ENCODE measurements around the gene IL12RB2. TPM values are rescaled to one million over a fixed set of nuclear protein-coding genes. Genes with fewer than 3 reads are reported as not detected.

IL12RB2 gene
- polyA plus RNA-seq, 1 experiment, result not detected

DNA sequence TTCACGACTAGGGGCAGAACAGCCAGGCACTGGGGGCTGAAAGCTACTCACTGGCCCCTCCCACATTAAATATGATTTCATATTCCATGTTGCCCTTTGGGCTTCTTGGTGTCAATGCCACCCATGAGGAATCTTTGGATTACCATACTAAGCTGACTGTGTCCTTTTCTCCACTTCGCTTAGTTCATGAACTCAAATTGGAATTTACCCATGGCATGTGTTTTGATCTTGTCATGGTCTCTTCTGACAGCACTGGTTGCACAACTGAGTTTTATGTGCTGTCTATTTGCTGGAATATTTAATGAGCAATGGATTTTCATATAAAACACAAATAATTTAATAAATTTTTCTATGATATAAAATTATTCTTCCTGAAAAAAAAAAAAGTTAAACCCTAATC, 63.4 kb downstream of the IL12RB2 start:
- CTCF ChIA-PET, result no interaction called here
- H3K36me3 ChIP-seq (ENCODE audit: control insufficient read depth, insufficient read depth, low read length), result no peaks in the 10 kb centered on the region
- H3K4me3 ChIP-seq (ENCODE audit: low read depth, low read length), result no peak overlapping the region
- DNase-seq (ENCODE audit: low read depth), result no peak
- H3K27me3 ChIP-seq (ENCODE audit: control insufficient read depth, insufficient read depth, low read length), result no peaks in the 10 kb centered on the region
- POLR2A ChIA-PET, result no interaction called here
- TF ChIP-seq, protein P1, sequence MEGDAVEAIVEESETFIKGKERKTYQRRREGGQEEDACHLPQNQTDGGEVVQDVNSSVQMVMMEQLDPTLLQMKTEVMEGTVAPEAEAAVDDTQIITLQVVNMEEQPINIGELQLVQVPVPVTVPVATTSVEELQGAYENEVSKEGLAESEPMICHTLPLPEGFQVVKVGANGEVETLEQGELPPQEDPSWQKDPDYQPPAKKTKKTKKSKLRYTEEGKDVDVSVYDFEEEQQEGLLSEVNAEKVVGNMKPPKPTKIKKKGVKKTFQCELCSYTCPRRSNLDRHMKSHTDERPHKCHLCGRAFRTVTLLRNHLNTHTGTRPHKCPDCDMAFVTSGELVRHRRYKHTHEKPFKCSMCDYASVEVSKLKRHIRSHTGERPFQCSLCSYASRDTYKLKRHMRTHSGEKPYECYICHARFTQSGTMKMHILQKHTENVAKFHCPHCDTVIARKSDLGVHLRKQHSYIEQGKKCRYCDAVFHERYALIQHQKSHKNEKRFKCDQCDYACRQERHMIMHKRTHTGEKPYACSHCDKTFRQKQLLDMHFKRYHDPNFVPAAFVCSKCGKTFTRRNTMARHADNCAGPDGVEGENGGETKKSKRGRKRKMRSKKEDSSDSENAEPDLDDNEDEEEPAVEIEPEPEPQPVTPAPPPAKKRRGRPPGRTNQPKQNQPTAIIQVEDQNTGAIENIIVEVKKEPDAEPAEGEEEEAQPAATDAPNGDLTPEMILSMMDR (IDR thresholded peaks at IDR 0.05; ENCODE audit: insufficient read depth, low read depth, low read length), result no peak

DNA sequence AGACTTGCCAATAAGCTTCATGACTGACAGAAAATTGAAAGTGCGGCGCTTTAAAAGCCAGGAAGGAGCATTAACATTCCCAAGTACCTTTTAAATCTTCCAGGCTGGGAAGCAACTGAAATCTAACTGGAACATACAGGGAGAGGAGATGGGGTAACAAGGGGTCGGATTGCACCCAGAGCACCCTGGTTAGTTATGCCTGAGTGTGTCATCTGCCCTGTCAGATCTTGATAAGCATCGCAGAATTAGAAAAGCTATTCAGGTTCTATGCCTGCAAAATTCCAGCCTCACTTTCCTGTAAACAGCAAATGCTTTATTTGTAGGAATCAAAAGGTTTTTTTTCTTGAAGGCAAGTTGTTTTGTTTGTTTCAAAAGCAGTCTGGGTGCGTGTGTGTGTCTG, 64.0 kb downstream of the IL12RB2 start:
- CTCF ChIA-PET, result interaction anchor here (1.1 kb wide), 1 partner anchor 16 kb away, joined by 3 read pairs; no protein-coding TSS in a partner anchor
- H3K36me3 ChIP-seq (ENCODE audit: control insufficient read depth, insufficient read depth, low read length), result no peaks in the 10 kb centered on the region
- POLR2A ChIA-PET, result no interaction called here
- no peaks in the 10 kb centered on the region for H3K27me3 ChIP-seq (ENCODE audit: control insufficient read depth, insufficient read depth, low read length)
- no peak overlapping the region for H3K4me3 ChIP-seq (ENCODE audit: low read depth, low read length)
- DNase-seq (ENCODE audit: low read depth), result no peak
- TF ChIP-seq, protein P1 (IDR thresholded peaks at IDR 0.05; ENCODE audit: insufficient read depth, low read depth, low read length), result no peak

DNA sequence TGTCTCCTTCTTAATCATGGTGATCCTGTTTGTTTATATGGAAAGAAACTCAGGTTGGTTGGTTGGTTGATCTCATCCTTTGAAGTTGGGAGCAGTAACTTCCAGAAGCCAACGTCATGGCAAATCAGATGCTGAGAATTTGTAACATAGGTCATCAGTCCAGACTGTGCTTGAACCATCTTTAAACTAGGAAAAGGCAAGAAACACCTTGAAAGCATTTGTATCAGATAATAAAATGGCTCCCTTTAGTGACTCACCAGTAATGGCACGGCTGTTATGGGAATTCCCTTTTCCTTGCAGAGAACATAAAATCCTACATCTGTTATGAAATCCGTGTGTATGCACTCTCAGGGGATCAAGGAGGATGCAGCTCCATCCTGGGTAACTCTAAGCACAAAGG, 64.5 kb downstream of the IL12RB2 start:
- H3K36me3 ChIP-seq (ENCODE audit: control insufficient read depth, insufficient read depth, low read length), result no peaks in the 10 kb centered on the region
- H3K27me3 ChIP-seq (ENCODE audit: control insufficient read depth, insufficient read depth, low read length), result no peaks in the 10 kb centered on the region
- CTCF ChIA-PET, result interaction anchor here (1.1 kb wide), 1 partner anchor 16 kb away, joined by 3 read pairs; no protein-coding TSS in a partner anchor
- POLR2A ChIA-PET, result no interaction called here
- TF ChIP-seq, protein P1 (IDR thresholded peaks at IDR 0.05; ENCODE audit: insufficient read depth, low read depth, low read length), result no peak
- DNase-seq (ENCODE audit: low read depth), result peak; percentile 27
- H3K4me3 ChIP-seq (ENCODE audit: low read depth, low read length), result no peak overlapping the region

- CTCF ChIA-PET, result interaction anchor here (1.1 kb wide), 2 partner anchors 17 to 128 kb away, joined by 3 read pairs; no protein-coding TSS in a partner anchor
- Histone ChIP-seq H3K4me3 (ENCODE audit: low read depth, low read length) (no peak overlapping the region), H3K36me3 (ENCODE audit: control insufficient read depth, insufficient read depth, low read length) (no peaks in the 10 kb centered on the region), H3K27me3 (ENCODE audit: control insufficient read depth, insufficient read depth, low read length) (no peaks in the 10 kb centered on the region)
- POLR2A ChIA-PET, result no interaction called here
- TF ChIP-seq, protein P1 (IDR thresholded peaks at IDR 0.05; ENCODE audit: insufficient read depth, low read depth, low read length), result no peak
- no peak for DNase-seq (ENCODE audit: low read depth)
Measured at GRCh38 chr1:67372898-67373297, 65.2 kb downstream of the IL12RB2 start.

DNA sequence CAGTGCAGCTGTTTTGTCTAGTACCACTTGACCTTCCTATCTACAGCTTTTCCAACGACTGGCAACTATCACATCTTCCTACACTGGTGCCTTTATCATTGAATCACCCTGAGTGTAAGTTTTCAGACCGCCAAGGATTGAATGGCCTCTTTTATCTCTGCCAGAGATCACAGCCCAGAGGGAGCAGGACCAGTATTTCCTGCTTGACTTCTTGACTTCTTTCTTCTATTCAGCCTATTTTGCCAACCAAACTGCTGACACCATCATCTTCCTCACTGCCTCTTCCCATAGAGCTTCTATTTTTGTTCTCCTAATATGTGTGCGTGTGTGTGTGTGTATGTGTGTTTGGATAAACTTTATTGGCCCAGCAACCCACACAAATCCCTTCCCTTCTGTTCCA, 68.7 kb downstream of the IL12RB2 start:
- TF ChIP-seq, protein P1 (IDR thresholded peaks at IDR 0.05; ENCODE audit: insufficient read depth, low read depth, low read length), result no peak
- no peak for DNase-seq (ENCODE audit: low read depth)
- ChIA-PET POLR2A (no interaction called here), CTCF (interaction anchor here (1.3 kb wide), 1 partner anchor 29 kb away, joined by 3 read pairs; no protein-coding TSS in a partner anchor)
- Histone ChIP-seq H3K4me3 (ENCODE audit: low read depth, low read length) (no peak overlapping the region), H3K27me3 (ENCODE audit: control insufficient read depth, insufficient read depth, low read length) (no peaks in the 10 kb centered on the region), H3K36me3 (ENCODE audit: control insufficient read depth, insufficient read depth, low read length) (no peaks in the 10 kb centered on the region)
